ENCODE results near the gene TFDP1.

TFDP1 gene, protein sequence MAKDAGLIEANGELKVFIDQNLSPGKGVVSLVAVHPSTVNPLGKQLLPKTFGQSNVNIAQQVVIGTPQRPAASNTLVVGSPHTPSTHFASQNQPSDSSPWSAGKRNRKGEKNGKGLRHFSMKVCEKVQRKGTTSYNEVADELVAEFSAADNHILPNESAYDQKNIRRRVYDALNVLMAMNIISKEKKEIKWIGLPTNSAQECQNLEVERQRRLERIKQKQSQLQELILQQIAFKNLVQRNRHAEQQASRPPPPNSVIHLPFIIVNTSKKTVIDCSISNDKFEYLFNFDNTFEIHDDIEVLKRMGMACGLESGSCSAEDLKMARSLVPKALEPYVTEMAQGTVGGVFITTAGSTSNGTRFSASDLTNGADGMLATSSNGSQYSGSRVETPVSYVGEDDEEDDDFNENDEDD

DNA sequence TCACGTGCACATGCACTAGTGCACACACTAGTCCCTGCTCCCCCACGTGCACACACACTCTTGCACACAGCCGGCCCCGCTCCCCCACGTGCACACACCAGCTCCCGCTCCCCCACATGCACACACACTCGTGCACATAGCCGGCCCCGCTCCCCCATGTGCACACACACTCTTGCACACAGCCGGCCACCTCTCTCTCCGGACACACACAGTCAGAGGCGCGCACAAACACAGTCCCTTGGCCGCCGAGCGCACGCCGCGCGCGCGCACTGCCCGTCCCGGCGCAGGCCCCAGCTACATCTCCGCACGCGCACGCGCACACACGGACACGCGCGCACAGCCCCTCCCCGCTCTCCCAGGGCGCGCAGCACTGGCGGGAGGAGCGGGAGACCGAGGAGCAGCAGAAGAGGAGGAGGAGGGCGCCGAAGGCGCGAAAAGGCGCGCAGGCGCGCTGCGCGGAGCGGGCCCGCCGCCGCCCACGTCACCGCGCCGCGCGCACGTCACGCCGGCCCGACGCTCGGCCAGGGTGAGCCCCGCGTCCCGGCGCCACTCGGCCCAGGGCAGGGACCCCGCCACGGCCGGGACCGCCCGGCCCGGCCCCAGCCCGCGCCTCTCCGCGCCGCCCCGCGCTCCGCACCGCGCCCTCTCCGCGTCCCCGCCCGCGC lies at the start of gene TFDP1:
TFDP1 (plus strand) TSS at position 549 of the 665 bp plus-strand sequence. CDS start 1,085 bp downstream, outside the sequence.
- H3K27ac ChIP-seq (ENCODE audit: low read length) = no peak within 1 kb of the TSS
- DNase-seq (ENCODE audit: low read depth, low spot score) = peak; percentile 52
- no CpG with 5 or more reads among the region's 92 CpGs for WGBS (ENCODE audit: insufficient coverage, insufficient read length)
- H3K36me3 ChIP-seq (ENCODE audit: control insufficient read depth, insufficient read depth, low read length) = peaks cover 7% of the 10 kb centered on the region; the same call in 1 of the 2 replicates
- no peaks in the 10 kb centered on the region for H3K9me3 ChIP-seq (ENCODE audit: control insufficient read depth, insufficient read depth, low read length)
- H3K4me1 ChIP-seq (ENCODE audit: control insufficient read depth, insufficient read depth, low read length) = 0 out of 2 replicates have a peak, but pooled peaks cover 4% of the 10 kb centered on the region
- peak within 1 kb of the TSS; percentile 47 for H3K4me3 ChIP-seq (ENCODE audit: low read length)
- no peaks in the 10 kb centered on the region for H3K27me3 ChIP-seq (ENCODE audit: control insufficient read depth, insufficient read depth, low read length)

DNA sequence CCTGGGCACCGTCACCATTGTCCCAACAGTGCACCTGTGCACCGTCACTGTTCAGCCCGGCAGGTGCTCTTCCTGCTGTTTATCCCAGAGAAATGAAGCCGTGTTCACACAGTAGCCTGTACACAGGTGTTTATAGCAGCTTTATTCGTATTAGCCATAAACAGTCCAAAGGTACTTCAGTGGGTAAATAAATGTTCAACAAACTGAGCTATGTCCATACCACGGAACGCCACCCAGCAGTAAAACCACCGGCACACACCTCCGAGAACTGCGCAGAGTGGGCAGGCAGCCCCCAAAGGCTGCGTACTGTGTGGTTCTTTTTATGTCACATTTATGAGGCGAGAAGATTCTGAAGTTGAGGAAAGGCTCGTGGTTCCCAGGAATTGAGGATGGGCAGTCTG lies 49.2 kb upstream of the TFDP1 start:
- no peaks in the 10 kb centered on the region for H3K9me3 ChIP-seq (ENCODE audit: control insufficient read depth, insufficient read depth, low read length)
- peaks cover 13% of the 10 kb centered on the region for H3K36me3 ChIP-seq (ENCODE audit: control insufficient read depth, insufficient read depth, low read length)
- no peaks in the 10 kb centered on the region for H3K4me1 ChIP-seq (ENCODE audit: control insufficient read depth, insufficient read depth, low read length)
- no peaks in the 10 kb centered on the region for H3K27me3 ChIP-seq (ENCODE audit: control insufficient read depth, insufficient read depth, low read length)
- no peak overlapping the region for H3K27ac ChIP-seq (ENCODE audit: low read length)
- H3K4me3 ChIP-seq (ENCODE audit: low read length) = no peak overlapping the region
- no peak for DNase-seq (ENCODE audit: low read depth, low spot score)
- WGBS (ENCODE audit: insufficient coverage, insufficient read length) = no CpG with 5 or more reads among the region's 13 CpGs

DNA sequence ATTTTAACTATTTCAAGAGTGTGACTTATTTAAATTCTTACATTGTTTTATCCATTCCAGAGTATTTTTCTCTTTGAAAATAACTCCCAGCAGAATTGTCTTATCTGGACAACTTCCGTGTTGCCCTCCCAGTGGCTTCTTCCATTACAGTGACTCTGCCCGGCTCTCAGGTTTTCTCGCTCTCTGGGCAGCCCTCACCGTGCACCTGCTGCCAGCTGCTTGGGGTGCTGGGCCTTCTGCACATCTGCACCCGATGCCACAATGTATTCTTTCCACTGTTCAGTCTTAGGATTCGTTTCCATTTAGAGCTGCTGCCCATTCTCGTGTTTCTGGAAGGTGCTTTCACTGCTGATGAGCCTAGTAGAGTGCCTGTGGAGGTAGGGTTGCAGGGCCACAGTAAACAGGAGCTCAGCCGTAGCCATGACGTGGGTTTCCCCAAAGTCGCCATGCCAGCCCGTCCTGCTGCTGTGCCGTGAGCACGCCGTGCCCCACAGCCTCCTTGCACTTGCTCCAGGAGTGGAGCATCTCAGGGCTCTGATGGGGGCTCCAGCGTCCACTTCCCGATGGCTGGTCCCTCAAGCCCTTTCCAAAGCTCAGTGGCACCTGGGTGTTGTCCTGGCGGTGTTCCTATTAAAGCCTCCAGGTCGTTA lies 48.0 kb upstream of the TFDP1 start:
- H3K27ac ChIP-seq (ENCODE audit: low read length) = no peak overlapping the region
- no peaks in the 10 kb centered on the region for H3K4me1 ChIP-seq (ENCODE audit: control insufficient read depth, insufficient read depth, low read length)
- no CpG with 5 or more reads among the region's 18 CpGs for WGBS (ENCODE audit: insufficient coverage, insufficient read length)
- no peak for DNase-seq (ENCODE audit: low read depth, low spot score)
- no peaks in the 10 kb centered on the region for H3K9me3 ChIP-seq (ENCODE audit: control insufficient read depth, insufficient read depth, low read length)
- H3K27me3 ChIP-seq (ENCODE audit: control insufficient read depth, insufficient read depth, low read length) = no peaks in the 10 kb centered on the region
- no peak overlapping the region; the same call in 1 of the 2 replicates for H3K4me3 ChIP-seq (ENCODE audit: low read length)
- peaks cover 9% of the 10 kb centered on the region for H3K36me3 ChIP-seq (ENCODE audit: control insufficient read depth, insufficient read depth, low read length)

DNA sequence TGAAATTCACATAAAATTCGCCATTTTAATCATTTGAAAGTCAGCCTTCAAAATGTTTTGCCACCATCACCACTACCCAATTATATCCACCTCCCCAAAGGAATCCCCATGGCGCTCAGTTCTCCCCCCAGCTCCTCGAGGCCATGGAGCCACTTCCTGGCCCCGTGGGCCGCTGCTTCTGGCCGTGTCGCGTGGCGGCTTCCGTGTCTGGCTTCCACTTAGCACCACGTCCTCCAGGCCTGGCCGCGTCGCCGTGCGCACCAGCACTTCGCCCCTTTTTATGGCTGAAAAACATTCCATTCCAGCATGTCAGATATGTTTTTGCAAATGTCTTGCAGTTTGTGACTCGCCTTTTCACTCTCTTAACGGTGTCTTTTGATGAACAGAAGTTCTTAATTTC lies 47.3 kb upstream of the TFDP1 start:
- Histone ChIP-seq H3K27ac (ENCODE audit: low read length) (no peak overlapping the region), H3K36me3 (ENCODE audit: control insufficient read depth, insufficient read depth, low read length) (peaks cover 9% of the 10 kb centered on the region), H3K4me1 (ENCODE audit: control insufficient read depth, insufficient read depth, low read length) (no peaks in the 10 kb centered on the region), H3K27me3 (ENCODE audit: control insufficient read depth, insufficient read depth, low read length) (no peaks in the 10 kb centered on the region), H3K9me3 (ENCODE audit: control insufficient read depth, insufficient read depth, low read length) (no peaks in the 10 kb centered on the region), H3K4me3 (ENCODE audit: low read length) (no peak overlapping the region)
- no peak for DNase-seq (ENCODE audit: low read depth, low spot score)
- 100% methylated on average over 1 of the region's 19 CpGs for WGBS (ENCODE audit: insufficient coverage, insufficient read length)

DNA sequence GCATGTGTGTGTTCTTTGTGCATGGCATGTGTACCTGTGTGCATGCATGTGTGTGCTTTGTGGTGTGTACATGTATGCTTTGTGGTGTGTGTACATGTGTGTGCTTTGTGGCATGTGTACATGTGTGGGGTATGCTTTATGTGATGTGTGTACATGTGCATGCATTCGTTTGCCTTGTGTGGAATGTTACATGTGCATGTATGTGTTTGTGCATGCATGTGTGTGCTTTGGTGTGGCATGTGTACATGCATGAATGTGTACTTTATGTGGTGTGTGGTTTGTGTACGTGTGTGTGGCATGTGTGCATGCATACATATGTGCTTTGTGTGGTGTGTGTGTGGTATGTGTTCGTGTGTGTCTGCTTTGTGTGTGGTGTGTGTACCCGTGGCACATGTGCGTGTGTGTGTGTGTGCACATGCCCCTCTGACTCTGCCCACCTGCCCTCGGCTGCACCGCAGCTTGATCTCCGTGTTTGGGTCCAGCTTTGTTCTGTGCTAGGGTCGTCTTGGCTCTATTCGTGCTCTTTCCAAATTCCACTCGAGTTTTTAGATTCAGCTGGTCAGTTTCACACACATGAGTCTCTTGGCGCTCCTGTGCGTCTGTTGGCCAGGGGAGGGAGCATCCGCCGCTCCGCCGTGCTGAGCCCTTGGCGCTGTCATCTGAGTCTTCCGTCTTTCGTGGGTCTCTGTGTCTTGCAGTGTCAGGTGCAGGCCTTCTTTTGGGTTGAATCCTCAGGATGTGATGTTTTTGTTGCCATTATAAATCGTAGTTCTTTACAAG lies 46.5 kb upstream of the TFDP1 start:
- no peaks in the 10 kb centered on the region for H3K9me3 ChIP-seq (ENCODE audit: control insufficient read depth, insufficient read depth, low read length)
- no peaks in the 10 kb centered on the region for H3K4me1 ChIP-seq (ENCODE audit: control insufficient read depth, insufficient read depth, low read length)
- DNase-seq (ENCODE audit: low read depth, low spot score) = no peak
- H3K36me3 ChIP-seq (ENCODE audit: control insufficient read depth, insufficient read depth, low read length) = peaks cover 6% of the 10 kb centered on the region; the same call in 1 of the 2 replicates
- H3K27me3 ChIP-seq (ENCODE audit: control insufficient read depth, insufficient read depth, low read length) = no peaks in the 10 kb centered on the region
- no peak overlapping the region for H3K27ac ChIP-seq (ENCODE audit: low read length)
- no CpG with 5 or more reads among the region's 21 CpGs for WGBS (ENCODE audit: insufficient coverage, insufficient read length)
- H3K4me3 ChIP-seq (ENCODE audit: low read length) = no peak overlapping the region

DNA sequence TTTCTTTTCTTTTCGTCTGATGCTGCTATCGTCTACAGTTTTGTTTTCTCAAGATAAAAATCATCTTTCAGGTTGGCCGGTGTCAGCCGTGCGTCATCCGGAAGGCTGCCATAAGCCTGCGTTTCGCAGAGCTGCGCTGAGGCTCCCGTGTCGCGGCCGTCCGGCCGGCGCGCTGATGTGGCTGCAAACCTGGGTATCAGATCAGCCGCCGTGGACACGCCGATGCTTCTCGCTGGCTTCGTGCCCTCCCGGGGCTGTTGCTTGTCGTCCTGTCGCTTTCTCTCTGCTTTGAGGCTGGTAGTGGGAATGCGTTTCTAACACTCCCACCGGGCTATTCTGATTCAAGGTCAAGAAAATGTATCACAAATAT lies 45.9 kb upstream of the TFDP1 start:
- no peak for DNase-seq (ENCODE audit: low read depth, low spot score)
- no CpG with 5 or more reads among the region's 28 CpGs for WGBS (ENCODE audit: insufficient coverage, insufficient read length)
- Histone ChIP-seq H3K36me3 (ENCODE audit: control insufficient read depth, insufficient read depth, low read length) (peaks cover 6% of the 10 kb centered on the region; the same call in 1 of the 2 replicates), H3K4me3 (ENCODE audit: low read length) (no peak overlapping the region), H3K9me3 (ENCODE audit: control insufficient read depth, insufficient read depth, low read length) (no peaks in the 10 kb centered on the region), H3K27me3 (ENCODE audit: control insufficient read depth, insufficient read depth, low read length) (no peaks in the 10 kb centered on the region), H3K27ac (ENCODE audit: low read length) (no peak overlapping the region), H3K4me1 (ENCODE audit: control insufficient read depth, insufficient read depth, low read length) (no peaks in the 10 kb centered on the region)

DNA sequence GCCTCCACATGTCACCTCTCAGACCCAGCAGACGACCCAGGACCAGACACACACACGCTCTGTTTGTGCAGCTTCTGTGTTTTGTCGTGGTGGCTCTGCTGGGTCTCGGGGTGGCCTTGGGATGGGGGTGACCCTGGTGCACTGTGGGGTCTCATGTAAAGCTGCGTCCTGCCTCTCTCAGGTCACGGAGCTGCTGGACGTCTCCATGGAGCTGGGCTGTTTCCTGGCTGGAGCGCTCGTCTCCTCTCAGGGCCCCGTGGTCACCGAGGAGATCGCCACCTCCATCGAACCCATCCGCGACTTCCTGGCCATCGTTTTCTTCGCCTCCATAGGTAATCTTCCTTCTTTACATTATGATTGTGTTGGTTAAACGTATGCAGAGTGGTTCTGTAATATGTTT lies 45.4 kb upstream of the TFDP1 start:
- DNase-seq (ENCODE audit: low read depth, low spot score) = no peak
- Histone ChIP-seq H3K36me3 (ENCODE audit: control insufficient read depth, insufficient read depth, low read length) (peaks cover 6% of the 10 kb centered on the region; the same call in 1 of the 2 replicates), H3K4me1 (ENCODE audit: control insufficient read depth, insufficient read depth, low read length) (no peaks in the 10 kb centered on the region), H3K9me3 (ENCODE audit: control insufficient read depth, insufficient read depth, low read length) (no peaks in the 10 kb centered on the region), H3K27ac (ENCODE audit: low read length) (no peak overlapping the region), H3K27me3 (ENCODE audit: control insufficient read depth, insufficient read depth, low read length) (no peaks in the 10 kb centered on the region), H3K4me3 (ENCODE audit: low read length) (no peak overlapping the region)
- no CpG with 5 or more reads among the region's 18 CpGs for WGBS (ENCODE audit: insufficient coverage, insufficient read length)

DNA sequence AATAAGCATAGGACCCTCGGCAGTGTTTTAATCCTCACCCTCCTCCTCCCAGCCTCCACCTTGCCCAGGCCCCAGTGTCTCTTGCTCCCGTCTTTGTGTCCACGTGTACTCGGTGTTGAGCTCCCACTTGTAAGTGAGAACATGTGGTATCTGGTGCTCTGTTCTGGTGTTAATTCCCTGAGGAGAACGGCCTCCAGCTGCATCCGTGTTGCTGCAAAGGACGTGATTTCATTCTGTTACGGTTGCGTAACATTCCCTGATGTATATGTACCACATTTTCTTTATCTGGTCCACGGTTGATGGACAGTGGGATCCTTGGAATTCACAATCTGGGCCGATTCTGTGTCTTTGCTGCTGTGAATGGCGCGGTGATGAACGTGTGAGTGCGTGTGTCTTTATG lies 44.7 kb upstream of the TFDP1 start:
- WGBS (ENCODE audit: insufficient coverage, insufficient read length) = no CpG with 5 or more reads among the region's 15 CpGs
- H3K27me3 ChIP-seq (ENCODE audit: control insufficient read depth, insufficient read depth, low read length) = no peaks in the 10 kb centered on the region
- H3K9me3 ChIP-seq (ENCODE audit: control insufficient read depth, insufficient read depth, low read length) = no peaks in the 10 kb centered on the region
- no peak overlapping the region for H3K4me3 ChIP-seq (ENCODE audit: low read length)
- H3K4me1 ChIP-seq (ENCODE audit: control insufficient read depth, insufficient read depth, low read length) = no peaks in the 10 kb centered on the region
- no peak for DNase-seq (ENCODE audit: low read depth, low spot score)
- H3K27ac ChIP-seq (ENCODE audit: low read length) = no peak overlapping the region
- H3K36me3 ChIP-seq (ENCODE audit: control insufficient read depth, insufficient read depth, low read length) = peaks cover 6% of the 10 kb centered on the region; the same call in 1 of the 2 replicates

DNA sequence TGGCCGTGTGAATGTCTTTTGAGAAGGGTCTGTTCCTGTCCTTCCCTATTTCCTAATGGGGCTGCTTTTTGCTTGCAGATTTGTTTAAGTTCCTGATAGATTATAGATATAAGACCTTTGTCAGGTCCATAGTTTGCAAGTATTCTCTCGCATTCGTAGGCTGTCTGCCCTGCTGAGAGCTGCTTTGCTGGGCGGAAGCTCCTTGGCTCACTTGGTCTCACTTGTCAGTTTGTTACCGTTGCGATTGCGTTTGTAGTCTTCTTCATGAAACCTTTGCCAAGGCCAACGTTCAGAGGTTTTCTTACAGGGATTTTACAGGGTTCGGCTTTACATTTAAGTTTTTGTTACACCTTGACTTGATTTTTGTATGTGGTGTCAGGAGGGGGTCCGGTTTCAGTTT lies 44.0 kb upstream of the TFDP1 start:
- H3K36me3 ChIP-seq (ENCODE audit: control insufficient read depth, insufficient read depth, low read length) = peaks cover 6% of the 10 kb centered on the region; the same call in 1 of the 2 replicates

More for the DNA sequence above, 44.0 kb upstream of the TFDP1 start:
- Histone ChIP-seq H3K27ac (ENCODE audit: low read length) (no peak overlapping the region), H3K4me1 (ENCODE audit: control insufficient read depth, insufficient read depth, low read length) (no peaks in the 10 kb centered on the region), H3K27me3 (ENCODE audit: control insufficient read depth, insufficient read depth, low read length) (no peaks in the 10 kb centered on the region), H3K9me3 (ENCODE audit: control insufficient read depth, insufficient read depth, low read length) (no peaks in the 10 kb centered on the region), H3K4me3 (ENCODE audit: low read length) (no peak overlapping the region)
- WGBS (ENCODE audit: insufficient coverage, insufficient read length) = no CpG with 5 or more reads among the region's 10 CpGs
- DNase-seq (ENCODE audit: low read depth, low spot score) = no peak

Data from iPS DF 6.9 (cell line).